Measurements from ENCODE around the gene QRFP.
"Not testable (repeated sequence)": the region's sequence is repeated elsewhere in the genome, so short reads cannot be mapped to it uniquely, and the experiment has no call there.

The QRFP gene

GRCh38 chr9:130848514-130848913 lies 48.1 kb downstream of the QRFP start:
- not testable (repeated sequence) for DNase-seq (ENCODE audit: low spot score)

- DNase-seq (ENCODE audit: low spot score), result peak; percentile 80
Measured at GRCh38 chr9:130847306-130848217, 49.0 kb downstream of the QRFP start.

DNA sequence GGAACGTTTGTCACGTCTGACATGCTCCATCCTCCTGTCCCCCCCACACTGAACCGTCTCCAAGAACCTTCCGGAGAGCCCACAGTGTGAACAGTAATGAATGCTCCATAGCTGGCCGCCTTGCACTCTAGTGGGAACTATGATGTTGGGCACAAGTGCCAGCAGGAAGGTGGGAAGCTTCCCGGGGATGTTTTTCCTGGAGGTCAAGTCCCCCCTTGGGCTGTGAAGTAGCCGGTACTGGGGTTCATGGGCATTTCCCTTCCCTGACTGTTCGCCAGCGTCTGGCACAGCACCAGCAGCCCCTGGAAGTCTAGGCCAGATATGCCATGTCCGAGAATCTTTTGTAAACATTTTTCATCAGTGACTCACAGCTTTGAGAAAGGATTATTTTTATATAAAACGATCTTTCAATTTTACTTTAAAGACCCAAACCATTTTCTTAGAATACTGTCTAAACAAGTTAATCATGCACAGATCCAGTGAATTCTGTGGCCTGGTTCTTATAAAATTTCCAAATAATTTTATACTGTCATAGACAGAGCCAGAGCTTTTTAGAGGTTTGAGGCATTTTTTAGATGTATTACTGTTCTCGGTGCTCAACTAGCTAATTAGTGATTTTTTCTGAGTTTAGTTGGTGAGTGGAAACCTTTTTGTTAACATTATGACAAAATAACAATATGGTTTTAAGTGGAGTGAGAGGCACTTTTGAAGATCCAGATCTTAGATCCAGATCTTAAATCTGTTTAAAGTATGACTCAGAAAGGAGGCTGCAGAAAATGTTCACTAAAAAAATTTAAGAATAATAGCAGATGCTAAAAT lies 49.9 kb downstream of the QRFP start:
- DNase-seq (ENCODE audit: low spot score), result peak; percentile 79

DNA sequence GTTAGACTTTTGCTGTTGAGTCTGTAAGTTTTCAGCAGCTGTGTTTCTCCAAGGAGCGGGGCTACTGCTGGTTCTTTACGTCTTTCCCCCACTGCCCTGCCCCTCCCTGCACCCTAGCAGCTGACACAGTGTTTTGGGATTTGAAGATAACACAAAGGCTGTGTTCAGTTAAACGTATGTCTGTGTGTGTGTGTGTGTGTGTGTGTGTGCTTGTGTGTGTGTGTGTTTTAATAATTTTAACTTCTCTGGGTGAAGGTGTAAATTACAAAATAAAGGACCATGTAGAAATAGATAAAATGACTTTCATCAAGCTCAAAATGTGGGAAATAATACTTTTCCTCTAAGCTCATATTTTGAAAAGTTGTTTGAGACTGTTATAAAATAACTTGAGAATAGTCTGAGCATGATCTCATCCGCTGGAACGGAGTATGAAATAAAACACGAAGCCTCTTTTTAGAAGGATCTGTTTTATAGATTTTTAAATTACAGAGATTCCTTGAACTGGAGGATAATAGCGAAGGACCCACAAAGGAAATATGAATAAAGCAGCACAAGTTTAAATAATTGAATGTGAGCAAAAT lies 50.6 kb downstream of the QRFP start:
- no peak for DNase-seq (ENCODE audit: low spot score)

DNA sequence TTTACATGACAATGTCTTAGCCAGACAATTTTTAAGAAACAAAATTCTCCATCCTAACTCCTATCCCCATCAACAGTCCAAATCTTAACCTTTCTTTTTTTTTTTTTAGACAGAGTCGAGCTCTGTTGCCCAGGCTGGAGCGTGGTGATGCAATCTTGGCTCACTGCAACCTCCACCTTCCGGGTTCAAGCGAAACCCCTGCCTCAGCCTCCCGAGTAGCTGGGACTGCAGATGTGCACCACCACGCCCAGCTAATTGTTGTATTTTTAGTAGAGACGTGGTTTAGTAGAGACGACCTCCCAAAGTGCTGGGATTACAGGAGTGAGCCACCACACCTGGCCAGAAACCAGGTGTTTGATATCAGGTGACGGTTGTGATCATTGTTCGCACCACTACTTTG lies 51.4 kb downstream of the QRFP start:
- no peak for DNase-seq (ENCODE audit: low spot score)

GRCh38 chr9:130844044-130844451 lies 52.6 kb downstream of the QRFP start:
- no peak for DNase-seq (ENCODE audit: low spot score)

DNA sequence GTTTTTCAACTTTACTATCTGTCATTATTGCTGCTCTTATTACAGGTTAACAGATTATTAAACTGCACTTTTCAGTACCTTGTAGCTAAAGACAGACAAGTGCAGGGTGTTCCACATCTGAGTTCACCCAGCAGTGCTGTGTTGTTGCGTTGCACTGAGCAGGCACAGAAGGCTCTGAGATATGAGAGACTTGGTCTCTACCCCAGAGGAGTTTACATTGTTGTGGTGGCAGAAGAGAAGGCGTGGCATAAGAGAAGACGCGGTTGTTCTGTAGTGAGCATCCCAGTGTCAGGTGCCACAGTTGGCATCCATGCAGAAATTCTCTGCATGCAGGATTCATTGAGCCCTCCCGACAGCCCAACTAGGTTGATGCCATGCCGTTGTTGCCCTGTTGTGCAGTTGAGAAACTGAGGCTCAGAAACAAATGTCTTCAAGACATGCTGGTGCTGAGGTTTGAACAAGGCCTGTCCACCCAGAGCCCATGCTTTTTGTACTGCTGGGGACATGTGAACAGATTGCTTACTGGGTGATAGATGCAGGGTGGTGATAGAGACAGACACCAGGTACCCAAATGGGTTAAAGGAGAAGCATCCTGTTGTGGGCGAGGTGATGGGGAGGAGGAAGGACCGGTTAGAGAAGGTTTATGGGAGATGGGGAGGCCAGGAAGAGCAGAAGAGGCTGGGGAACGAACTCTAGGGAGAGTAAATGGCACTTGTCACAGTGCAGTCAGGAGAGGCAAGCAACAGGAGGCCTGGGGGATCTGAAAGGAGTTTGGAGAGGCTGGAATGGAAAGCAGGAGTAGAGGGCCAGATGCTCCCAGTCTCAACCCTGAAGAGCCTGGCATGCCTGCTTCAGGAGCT lies 53.3 kb downstream of the QRFP start:
- no peak for DNase-seq (ENCODE audit: low spot score)

Data from COLO829 (cell line).